Stimulated activated CD4-positive, alpha-beta T cell treated with anti-CD3 and anti-CD28 coated beads, TNF-alpha, amount 100 ng/mL, for 1 hour (primary cell): ENCODE results near the gene SPARCL1.
"Not testable (repeated sequence)": the region's sequence is repeated elsewhere in the genome, so short reads cannot be mapped to it uniquely, and the experiment has no call there.

ENCODE experiments used
- DNase-seq, 3 donors: peaks; one replicate each; pipeline ENCODE4 v3.0.0-alpha.2; 2020; ENCODE audit warnings: low read depth in 3 of 3, low spot score in 1 of 3

The SPARCL1 gene

GRCh38 chr4:87502580-87503238 is 26.5 kb downstream of the SPARCL1 start:
- DNase-seq, result no peak

- DNase-seq, result no peak
These were observed 29.1 kb downstream of the SPARCL1 start for GRCh38 chr4:87500092-87500462.

GRCh38 chr4:87499403-87500091 is 29.6 kb downstream of the SPARCL1 start:
- DNase-seq, result no peak

GRCh38 chr4:87498446-87498900 is 30.7 kb downstream of the SPARCL1 start:
- DNase-seq, result no peak

GRCh38 chr4:87497578-87497977 is 31.6 kb downstream of the SPARCL1 start:
- DNase-seq, result no peak

- DNase-seq, result no peak
These were observed 32.0 kb downstream of the SPARCL1 start for GRCh38 chr4:87497159-87497558.

GRCh38 chr4:87493115-87493514 is 36.1 kb downstream of the SPARCL1 start:
- no peak for DNase-seq

- DNase-seq, result not testable (repeated sequence)
These were observed 37.3 kb downstream of the SPARCL1 start for GRCh38 chr4:87491851-87492250.

- DNase-seq, result no peak
These were observed 37.7 kb downstream of the SPARCL1 start for GRCh38 chr4:87491436-87491835.

- no peak for DNase-seq
These were observed 38.4 kb downstream of the SPARCL1 start for GRCh38 chr4:87490664-87491369.

- no peak for DNase-seq
These were observed 39.5 kb downstream of the SPARCL1 start for GRCh38 chr4:87489678-87490077.

GRCh38 chr4:87488666-87489065 is 40.5 kb downstream of the SPARCL1 start:
- DNase-seq, result not testable (repeated sequence)

GRCh38 chr4:87483247-87483646 is 45.9 kb downstream of the SPARCL1 start:
- DNase-seq, result not testable (repeated sequence)

- no peak for DNase-seq
These were observed 47.8 kb downstream of the SPARCL1 start for GRCh38 chr4:87481377-87481776.

- no peak for DNase-seq
These were observed 50.4 kb downstream of the SPARCL1 start for GRCh38 chr4:87478732-87479250.

- DNase-seq, result no peak
These were observed 52.2 kb downstream of the SPARCL1 start for GRCh38 chr4:87476934-87477333.

- no peak for DNase-seq
These were observed 59.8 kb downstream of the SPARCL1 start for GRCh38 chr4:87469390-87469789.

- DNase-seq, result no peak
These were observed 63.3 kb downstream of the SPARCL1 start for GRCh38 chr4:87465739-87466366.

- DNase-seq, result no peak
These were observed 67.1 kb downstream of the SPARCL1 start for GRCh38 chr4:87462102-87462501.

- DNase-seq, result no peak
These were observed 67.9 kb downstream of the SPARCL1 start for GRCh38 chr4:87461281-87461700.

GRCh38 chr4:87458913-87459312 is 70.3 kb downstream of the SPARCL1 start:
- no peak for DNase-seq
